ENCODE data around the gene MAB21L1.

The MAB21L1 gene

GRCh38 chr13:35455022-35455421, 21.5 kb downstream of the MAB21L1 start:
- no peaks in the 10 kb centered on the region for H3K27me3 ChIP-seq (ENCODE audit: control insufficient read depth in 5 of 5, insufficient read depth in 4 of 5, low read length in 5 of 5)
- H3K27ac ChIP-seq (ENCODE audit: low read depth, low read length): no peak overlapping the region
- H3K4me1 ChIP-seq (ENCODE audit: control insufficient read depth in 5 of 5, insufficient read depth in 5 of 5, low read length in 5 of 5): no peaks in the 10 kb centered on the region
- H3K9ac ChIP-seq (ENCODE audit: low read length in 5 of 5): no peak overlapping the region
- H3K4me3 ChIP-seq (ENCODE audit: low read depth in 1 of 5, low read length in 5 of 5): no peak overlapping the region
- H3K36me3 ChIP-seq (ENCODE audit: control insufficient read depth in 5 of 5, insufficient read depth in 5 of 5, low read length in 5 of 5): no peaks in the 10 kb centered on the region
- H3K9me3 ChIP-seq (ENCODE audit: control insufficient read depth in 5 of 5, low read length in 5 of 5): no peaks in the 10 kb centered on the region

DNA sequence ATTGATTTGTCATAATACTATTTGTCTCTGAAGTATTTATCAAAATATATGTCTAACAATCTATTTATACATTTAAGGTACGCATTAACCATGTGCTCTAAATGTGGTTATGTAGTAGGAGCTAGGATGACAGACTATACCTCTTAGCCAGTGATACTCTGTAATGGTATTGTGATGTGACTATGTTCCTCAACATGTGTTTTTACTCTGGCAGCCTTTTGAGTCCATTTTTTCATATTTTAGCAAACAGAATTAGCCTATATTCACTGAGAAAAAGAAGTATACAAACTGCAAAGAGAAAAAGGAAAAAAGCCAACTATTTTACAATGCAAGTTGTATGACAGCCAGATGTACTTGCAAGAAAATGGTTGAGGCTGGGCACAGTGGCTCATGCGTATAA, 26.7 kb downstream of the MAB21L1 start:
- Histone ChIP-seq H3K27me3 (ENCODE audit: control insufficient read depth in 5 of 5, insufficient read depth in 4 of 5, low read length in 5 of 5) (no peaks in the 10 kb centered on the region), H3K27ac (ENCODE audit: low read depth, low read length) (no peak overlapping the region), H3K36me3 (ENCODE audit: control insufficient read depth in 5 of 5, insufficient read depth in 5 of 5, low read length in 5 of 5) (no peaks in the 10 kb centered on the region), H3K4me1 (ENCODE audit: control insufficient read depth in 5 of 5, insufficient read depth in 5 of 5, low read length in 5 of 5) (no peaks in the 10 kb centered on the region), H3K9ac (ENCODE audit: low read length in 5 of 5) (no peak overlapping the region), H3K9me3 (ENCODE audit: control insufficient read depth in 5 of 5, low read length in 5 of 5) (no peaks in the 10 kb centered on the region), H3K4me3 (ENCODE audit: low read depth in 1 of 5, low read length in 5 of 5) (no peak overlapping the region)

DNA sequence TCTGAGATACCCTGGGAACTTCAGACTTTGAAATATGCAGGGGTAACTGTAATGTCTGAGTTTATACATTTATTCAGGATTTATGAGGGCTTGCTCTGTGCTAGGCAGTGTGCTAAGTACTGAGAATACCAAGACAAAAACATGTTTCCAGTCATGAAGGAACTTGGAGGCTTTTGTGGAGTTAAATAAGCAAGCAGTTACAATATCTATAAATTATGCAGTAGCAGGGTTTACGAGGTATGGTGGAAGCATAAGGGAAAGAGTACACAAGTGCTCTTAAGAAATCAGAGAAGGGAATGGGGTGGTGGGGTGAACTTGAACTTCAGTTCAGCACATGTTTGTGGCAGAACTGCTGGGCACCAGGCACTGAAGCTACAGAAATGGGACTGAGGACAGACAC, 28.0 kb downstream of the MAB21L1 start:
- no peaks in the 10 kb centered on the region for H3K27me3 ChIP-seq (ENCODE audit: control insufficient read depth in 5 of 5, insufficient read depth in 4 of 5, low read length in 5 of 5)
- H3K9ac ChIP-seq (ENCODE audit: low read length in 5 of 5): no peak overlapping the region
- no peaks in the 10 kb centered on the region for H3K36me3 ChIP-seq (ENCODE audit: control insufficient read depth in 5 of 5, insufficient read depth in 5 of 5, low read length in 5 of 5)
- H3K4me3 ChIP-seq (ENCODE audit: low read depth in 1 of 5, low read length in 5 of 5): no peak overlapping the region
- H3K9me3 ChIP-seq (ENCODE audit: control insufficient read depth in 5 of 5, low read length in 5 of 5): no peaks in the 10 kb centered on the region
- no peak overlapping the region for H3K27ac ChIP-seq (ENCODE audit: low read depth, low read length)
- no peaks in the 10 kb centered on the region for H3K4me1 ChIP-seq (ENCODE audit: control insufficient read depth in 5 of 5, insufficient read depth in 5 of 5, low read length in 5 of 5)

Measured in subcutaneous abdominal adipose tissue (tissue), 5 donors.